ENCODE results near the gene YAE1.

GRCh38 chr7:39535720-39536119, 30.5 kb upstream of the YAE1 start:
- TF ChIP-seq CTCF (IDR thresholded peaks at IDR 0.05) (no peak), POLR2AphosphoS5 (IDR thresholded peaks at IDR 0.05) (no peak), POLR2A (IDR thresholded peaks at IDR 0.05) (no peak), EP300 (IDR thresholded peaks at IDR 0.05; ENCODE audit: low read depth) (no peak)

Measured in transverse colon (tissue), 4 donors.